ENCODE measurements around the gene SUN3.

Gene SUN3

DNA sequence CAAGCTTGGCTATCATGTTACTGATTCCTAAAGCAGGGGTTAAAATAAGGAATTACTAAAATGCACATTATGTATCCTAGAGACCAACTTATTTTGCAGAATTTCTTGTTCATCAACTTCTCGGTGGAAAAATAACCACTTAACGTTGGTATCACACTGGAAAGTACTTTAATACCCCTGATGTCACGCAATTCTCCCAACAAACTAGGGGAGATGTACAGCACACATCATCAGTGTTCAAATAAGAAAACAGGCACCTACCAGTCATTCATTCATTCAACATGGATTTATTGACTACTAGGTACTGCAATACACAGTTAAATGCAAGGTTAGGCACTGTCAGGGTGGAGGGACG, 50.1 kb downstream of the SUN3 start:
- no peak for DNase-seq (ENCODE audit: low spot score)

DNA sequence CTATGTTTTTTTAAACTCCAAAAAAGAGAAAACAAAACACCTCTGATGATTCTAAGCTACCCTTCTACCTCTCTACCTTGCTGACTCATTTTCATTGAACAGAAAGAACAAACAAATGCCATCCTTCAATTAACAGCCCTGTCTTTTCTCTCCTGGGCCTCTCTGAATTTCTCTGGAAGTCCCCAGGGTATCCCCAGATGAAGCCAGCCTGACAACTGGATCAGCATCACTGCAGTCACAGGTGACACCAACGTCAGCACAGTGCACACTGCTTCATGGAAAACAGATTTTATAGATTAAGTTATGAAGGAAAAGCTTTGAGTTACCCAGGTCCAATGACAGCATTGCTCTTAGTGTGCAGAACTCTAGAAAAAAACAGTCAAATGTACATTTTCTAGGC, 55.2 kb downstream of the SUN3 start:
- no peak for DNase-seq (ENCODE audit: low spot score)

DNA sequence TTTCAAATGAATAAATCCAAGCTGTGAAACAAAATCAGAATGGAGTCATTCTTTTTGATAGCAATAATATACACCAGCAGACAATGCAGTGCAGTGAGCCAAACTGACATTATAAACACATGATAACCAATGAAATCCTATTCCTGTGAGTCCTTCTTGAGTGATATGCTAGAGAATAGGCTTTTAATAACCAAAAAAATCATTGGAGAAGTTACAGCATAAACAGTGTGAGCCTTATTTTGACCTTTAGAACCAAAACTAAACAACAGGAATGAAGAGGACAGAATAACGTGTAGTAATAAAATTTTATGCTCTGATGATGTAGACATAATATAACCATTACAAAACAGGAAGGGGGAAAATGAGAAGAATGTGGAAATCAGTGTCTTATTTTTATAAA, 58.1 kb downstream of the SUN3 start:
- DNase-seq (ENCODE audit: low spot score), result no peak

DNA sequence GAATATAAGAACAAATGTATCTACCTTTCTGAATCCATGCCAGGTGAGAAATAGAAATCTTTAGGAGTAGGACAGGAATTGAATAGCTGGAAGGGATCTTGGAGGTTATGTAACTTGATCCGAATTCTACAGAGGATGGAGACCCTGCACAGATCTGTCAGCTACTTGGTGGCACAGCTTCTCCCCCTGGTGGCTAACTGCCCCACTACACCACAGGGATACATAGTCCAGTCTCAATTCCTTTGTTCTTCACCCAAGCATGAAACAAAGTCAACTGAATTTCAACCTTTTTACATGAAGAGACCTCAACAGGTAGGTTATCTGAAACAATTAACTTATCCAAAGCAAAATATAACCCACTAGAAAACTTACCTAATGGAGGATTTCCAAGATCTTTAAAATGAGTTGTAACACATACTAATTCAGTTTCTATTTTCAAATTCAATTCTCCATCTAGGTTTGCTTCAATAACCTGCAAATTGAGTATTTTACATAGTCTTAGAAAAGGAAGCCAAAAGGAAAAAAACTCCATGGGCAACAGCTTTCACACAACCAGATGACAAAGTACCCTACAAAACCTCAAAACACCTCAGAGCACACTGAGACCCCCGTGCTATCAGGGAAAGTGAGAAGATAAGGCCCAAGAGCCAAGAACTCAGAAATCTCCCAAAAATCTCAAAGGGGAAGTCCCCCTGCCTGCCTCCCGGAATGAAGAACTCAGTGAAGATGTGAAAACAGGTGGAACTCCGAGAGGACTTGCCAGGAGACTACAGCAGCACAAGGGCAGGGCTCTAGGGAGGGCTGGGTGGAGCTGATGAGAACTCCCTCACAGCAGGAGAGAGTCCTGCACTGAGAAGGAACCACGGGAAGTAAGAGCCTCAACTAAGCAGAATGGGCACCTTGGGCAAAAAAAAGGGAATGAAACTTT, 59.8 kb downstream of the SUN3 start:
- DNase-seq (ENCODE audit: low spot score), result peak; percentile 77

DNA sequence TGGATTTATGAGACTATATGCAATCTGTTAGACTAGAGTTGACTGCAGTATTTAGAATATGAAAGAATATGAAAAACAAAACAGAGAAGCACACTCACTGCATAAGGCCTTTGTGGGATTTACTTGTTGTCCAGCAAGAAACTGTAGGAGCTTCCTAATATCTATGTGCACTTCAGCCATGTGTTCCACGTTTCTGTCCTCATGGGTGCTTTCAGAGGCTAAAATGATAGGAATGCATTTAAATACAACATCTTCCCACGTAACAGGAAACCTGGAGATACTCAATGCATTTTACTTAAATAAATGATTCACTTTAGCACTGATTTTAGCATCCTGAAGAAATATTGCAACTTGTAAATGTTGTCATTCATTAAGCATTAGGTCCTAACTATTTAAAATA, 61.2 kb downstream of the SUN3 start:
- DNase-seq (ENCODE audit: low spot score), result no peak

DNA sequence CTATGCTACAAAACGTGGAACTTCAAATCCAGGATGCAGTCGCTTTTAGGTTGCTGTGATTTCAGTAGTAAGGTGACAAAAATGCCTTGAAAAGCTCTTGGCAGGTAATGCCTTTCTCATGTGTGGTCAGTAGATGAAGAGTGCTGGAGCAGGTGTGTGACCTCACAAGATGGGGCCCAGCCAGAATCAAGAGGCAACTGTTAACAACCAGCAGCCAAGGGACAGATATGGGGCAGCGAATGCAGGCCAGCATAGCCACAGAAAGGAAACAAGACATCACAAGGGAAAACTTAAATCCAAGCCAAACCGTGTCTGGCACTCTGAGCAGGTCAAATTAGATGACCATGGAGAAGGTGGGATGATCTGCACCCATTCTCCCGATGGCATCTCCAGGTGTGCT, 61.8 kb downstream of the SUN3 start:
- no peak for DNase-seq (ENCODE audit: low spot score)

DNA sequence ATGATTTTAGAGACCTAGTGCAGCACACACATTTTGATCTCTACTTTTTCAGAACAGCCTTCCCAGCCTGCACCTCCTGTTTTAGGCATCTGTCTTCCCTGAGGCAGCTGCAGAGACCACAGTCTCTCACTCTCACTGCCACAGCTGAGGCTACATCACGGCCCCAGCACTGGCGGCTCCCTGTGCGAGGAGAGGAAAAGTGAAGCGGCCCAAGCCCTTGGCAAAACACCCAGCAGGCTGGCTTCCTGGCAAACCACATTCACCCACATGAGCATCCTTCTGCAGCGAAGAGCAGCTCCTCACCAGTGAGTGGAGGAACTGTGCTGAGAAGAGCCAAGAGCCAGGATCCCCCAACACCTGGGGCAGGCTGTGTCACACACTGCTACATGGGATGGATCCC, 63.5 kb downstream of the SUN3 start:
- DNase-seq (ENCODE audit: low spot score), result no peak

DNA sequence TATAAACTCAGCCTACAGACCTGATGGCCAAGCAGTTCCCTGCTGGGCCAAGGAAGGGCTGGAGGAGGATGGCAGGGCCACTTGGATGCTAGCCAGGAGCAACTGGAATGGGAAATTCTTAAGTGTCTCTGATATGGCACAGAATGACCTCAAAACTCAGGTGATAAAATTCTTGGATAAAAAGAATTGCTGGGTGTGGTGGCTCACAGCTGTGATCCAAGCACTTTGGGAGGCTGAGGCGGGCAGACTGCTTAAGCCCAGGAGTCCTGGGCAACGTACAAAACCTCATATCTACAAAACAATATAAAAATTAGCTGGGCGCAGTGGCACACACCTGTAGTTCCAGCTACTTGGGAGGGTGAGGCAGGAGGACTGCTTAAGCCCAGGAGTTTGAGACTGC, 66.6 kb downstream of the SUN3 start:
- peak; percentile 8 for DNase-seq (ENCODE audit: low spot score)

DNA sequence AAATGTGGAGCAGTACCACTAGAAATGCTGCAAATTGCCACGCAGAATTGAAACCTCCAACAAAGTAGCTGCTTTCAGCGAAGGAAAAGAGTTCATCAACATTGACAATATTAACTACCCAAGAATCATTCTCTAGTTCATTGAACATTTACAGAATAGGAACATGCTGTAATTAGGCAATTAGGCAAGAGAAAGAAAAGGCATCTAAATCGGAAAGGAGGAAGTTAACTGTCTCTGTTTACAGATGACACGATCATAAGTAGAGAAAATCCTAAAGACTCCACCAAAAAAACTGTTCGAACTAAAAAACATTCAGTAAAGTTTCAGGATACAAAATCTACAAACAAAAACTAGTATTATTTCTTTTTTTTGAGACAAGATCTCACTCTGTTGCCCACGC, 71.8 kb downstream of the SUN3 start:
- no peak for DNase-seq (ENCODE audit: low spot score)

DNA sequence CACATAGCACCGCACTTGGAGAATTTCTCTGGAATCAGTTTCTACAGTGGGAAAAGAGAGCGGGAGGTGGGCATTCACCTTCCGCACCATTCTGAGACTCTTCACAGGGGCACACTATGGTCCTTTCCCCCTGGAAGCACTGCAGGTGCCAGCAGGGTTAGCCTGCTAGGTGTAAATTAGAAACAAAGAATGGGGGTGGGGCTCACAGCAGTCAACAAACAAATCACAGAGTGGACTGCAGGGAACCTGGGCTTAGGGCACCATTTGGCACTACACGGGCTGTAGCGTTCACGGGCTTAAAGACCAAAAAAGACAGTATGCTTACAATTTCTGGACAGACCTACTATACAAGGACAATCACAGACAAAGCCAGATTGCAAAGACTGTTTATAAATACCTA, 72.7 kb downstream of the SUN3 start:
- DNase-seq (ENCODE audit: low spot score), result no peak

DNA sequence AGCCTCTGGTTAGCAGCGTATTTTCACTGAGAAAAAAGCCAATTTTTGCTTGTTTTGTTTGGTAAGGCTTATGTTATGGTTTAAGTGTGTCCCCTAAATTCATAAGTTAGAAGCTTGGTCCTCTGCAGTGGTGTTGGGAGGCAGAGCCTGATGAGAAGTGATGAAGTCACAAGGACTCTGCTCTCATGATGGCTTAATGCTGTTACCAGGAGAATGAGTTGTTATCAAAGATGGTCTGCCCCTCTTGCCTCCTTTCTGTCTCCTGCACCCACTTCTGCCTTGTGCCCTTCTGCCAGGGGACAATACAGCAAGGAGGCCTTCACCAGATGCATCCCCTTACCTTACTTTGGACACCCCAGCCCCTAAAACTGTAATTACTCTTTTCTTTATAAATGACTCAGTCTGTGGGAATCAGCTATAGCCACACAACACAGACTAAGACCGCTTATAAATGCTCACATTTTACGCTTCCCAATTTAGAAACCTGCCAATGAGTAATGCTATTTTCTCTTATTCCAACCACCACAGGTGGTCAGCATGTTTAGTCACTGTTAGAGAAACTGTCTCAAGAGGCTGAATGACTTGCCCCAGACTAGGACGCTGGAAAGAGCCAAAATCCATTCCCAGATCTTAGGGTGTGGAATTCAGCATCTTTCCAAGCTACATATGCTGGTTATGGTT, 74.5 kb downstream of the SUN3 start:
- no peak for DNase-seq (ENCODE audit: low spot score)

DNA sequence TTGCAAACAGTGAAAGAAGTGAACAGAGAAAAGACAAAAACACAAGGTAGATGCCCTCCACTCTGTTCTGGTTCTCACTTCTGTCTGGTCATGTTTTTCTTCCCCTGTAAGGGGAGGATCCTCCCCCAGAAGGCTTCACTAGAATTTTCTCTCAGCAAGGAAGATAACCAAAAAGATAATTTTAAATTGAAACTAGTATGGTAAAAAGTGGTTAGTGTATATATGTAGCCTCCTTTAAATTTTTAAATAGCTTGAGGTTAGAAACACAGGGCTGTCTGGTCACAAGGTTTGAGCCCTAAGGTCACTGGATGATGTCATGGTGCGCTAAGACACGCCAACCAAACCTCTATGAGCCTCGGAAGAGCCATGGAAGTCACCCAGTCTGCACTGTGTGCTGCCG, 75.1 kb downstream of the SUN3 start:
- no peak for DNase-seq (ENCODE audit: low spot score)

DNA sequence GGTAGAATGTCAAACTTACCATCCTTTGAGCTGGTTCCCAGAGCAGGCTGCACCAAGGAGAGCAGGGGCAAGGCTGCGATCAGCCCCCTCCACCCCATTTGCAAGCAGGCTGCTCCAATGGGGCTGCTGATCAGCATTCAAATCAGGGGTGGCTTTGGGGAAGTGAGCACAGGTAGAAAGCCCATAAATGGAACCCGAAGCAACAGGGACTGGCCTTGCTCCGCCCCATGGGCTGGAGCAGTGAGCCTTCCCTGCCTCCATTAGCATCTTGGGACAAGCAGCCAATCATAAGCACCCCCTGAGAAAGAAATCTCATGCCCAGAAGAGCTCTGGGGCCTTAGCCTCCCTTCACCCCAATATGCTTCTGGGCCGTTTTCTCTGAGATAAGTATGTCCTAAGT, 76.7 kb downstream of the SUN3 start:
- no peak for DNase-seq (ENCODE audit: low spot score)

DNA sequence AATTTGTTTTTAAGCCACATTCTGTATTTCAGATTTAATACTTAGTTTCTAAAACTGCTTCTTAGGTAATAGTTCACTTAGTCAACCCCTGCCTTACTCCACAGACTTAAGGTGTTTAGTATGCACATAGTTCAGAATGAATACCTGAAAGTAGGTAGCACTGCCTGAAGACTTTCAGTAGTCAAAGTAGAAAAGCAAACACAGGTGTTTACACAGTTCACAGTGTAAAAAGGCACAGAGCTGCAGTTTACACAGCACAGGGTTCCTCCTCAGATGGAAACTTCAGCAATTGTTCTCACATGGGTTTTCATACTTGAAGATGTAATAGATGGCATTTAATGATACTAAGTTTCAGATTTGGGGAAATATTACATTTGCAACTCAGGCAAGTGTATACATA, 77.5 kb downstream of the SUN3 start:
- DNase-seq (ENCODE audit: low spot score), result no peak

DNA sequence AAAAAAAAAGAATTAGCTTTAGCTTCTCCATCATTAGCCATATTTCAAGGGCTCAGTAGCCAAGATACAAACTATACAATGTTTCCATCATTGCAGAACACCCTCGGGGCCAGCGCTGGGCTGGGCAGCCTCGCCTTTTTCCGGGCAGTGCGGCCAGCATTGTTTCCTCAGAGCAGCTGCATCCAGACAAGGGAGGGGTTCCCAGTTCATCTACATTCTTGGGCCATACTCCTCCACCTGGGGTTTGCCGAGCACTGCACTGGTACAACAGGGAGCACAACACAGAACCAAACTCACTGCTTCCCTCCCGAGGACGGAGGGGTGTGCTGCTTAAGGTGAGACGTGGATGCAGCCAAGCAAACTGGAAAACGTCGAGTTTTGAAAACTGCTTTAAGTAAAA, 78.2 kb downstream of the SUN3 start:
- no peak for DNase-seq (ENCODE audit: low spot score)

DNA sequence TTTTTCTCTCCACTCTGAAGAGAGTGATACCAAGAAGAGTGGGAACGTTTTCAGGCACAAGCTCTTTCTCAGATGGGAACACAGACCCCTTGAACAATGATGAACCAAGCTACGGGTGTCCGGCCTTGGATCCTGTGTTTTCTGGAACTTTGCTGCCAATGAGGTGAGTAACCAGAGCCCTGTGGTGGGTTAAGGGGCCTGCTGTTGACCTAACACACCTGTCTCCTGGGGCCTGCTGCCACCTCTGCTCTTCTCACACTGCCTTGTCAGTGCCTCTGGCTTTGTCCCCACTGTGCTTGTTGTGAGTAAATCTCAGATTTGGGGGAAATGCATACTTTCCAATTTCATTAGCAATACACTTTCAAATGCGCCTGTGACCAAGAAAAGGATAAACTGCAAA, 79.2 kb downstream of the SUN3 start:
- DNase-seq (ENCODE audit: low spot score), result no peak

DNA sequence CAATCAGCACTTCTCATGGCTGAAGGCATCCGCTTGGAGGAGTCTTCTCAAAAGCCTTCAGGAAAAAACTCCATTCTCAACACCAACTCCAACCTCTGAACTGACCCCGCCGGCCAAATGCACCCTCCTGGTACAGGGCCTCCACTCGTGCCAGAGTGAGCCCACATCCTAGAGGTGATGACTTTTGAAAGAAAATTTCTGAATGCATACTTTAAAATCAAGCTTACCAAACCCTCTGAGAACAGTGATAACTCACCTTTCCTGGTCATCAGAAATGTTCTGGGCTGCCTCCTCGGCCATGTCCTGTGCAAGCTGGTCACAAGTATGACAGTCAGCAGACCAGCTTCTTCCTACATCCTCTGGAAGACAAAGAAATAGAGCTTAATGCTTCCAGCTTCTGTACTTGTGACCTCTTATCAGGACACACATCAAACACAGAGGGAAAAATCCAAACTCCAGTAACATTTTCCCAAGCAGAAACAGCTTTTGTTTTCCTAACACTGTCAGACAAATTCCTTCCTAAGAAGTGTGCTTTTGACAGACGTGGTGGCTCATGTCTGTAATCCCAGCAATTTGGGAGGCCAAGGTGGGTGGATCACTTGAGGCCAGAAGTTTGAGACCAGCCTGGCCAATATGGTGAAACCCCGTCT, 80.6 kb downstream of the SUN3 start, which contains the start of gene PKD1L1:
PKD1L1 (minus strand) TSS at position 326 of the 650 bp plus-strand sequence; CDS start at position 300, 26 bp downstream.
- no peak for DNase-seq (ENCODE audit: low spot score)

DNA sequence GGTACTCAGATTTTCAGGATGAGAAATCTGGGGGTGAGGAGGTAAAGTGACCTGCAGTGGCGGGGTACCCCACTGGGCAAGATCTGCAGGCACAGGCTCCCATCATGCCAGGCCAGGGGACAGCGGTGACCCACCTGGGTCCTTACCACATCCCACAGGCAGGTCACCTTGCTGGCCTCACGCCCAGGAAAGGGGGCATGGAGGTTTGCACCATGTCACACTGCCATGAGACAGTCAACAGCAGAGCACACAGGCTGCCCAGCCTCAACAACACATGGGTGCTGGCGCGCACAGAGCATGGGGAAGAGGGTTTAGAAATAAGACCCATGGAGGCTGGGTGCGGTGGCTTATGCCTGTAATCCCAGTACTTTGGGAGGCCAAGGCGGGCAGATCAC, 81.6 kb downstream of the SUN3 start:
- no peak for DNase-seq (ENCODE audit: low spot score)

DNA sequence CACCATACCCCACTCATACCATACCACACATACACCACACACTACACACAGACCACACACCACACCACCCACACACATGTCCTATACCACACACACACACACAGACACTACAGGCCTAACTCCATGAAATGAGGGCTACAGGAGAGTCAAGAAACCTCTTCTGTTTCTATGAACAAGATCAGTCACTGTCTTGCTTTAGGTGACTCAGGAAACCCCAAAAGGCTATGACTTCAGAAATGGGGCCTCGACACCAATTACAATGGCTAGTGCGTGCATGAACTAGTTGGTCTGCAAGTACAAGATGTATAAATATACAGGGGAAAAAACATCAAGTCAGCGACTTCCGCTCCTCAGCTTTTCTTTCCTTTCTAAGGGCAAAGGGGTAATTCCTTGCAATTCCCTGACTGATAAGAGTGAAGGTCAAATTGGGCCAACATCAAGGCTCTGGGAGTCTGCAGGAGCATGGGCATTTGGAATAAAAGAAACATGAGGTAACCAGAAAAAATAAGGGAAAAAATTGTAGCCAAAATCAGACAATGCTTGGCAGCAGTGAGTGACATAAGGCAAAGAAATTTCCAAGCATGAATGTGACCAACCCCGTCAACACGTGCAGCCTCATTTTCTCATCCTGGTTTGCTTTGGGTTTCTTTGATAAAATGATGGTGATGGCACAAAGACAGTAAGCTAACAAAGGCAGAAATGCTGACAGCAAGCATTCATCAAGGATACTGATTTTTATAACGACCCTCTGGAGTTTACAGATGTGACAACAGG, 82.1 kb downstream of the SUN3 start:
- no peak for DNase-seq (ENCODE audit: low spot score)

DNA sequence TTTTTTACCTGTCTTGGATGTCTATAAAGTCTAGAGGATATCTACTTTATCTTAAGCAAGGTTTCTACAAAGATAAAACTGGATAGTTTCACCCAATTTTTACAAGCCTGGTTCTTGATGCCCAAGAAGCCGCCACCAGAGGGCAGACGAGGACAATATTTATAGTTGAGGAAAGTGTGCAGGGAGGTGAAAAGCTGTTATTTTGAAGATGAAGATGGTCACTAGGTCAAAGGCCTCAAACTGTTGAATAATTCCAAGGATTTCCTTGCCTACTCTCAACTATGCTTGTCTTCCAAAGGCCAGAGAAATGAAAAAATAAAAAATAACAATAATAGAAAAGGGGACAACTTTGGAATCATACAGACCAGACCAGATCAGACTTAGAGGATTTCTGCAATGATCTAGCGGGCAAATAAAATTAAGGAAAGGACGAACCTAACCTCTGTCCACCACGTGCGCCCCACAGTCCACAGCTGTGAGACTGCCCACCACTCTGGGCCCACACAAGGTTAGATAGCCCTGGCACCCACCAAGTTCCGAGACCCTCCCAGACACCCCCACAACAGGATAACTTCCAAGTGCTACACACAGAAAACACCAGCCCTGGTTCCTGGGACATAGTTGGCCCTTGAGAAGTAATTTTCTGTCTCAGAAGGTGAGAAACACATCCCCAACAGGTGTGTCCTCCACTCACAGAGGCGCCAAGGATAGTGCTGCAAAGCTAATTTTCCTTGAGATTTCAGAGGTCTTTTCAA, 83.5 kb downstream of the SUN3 start:
- peak; percentile 58 for DNase-seq (ENCODE audit: low spot score)

DNA sequence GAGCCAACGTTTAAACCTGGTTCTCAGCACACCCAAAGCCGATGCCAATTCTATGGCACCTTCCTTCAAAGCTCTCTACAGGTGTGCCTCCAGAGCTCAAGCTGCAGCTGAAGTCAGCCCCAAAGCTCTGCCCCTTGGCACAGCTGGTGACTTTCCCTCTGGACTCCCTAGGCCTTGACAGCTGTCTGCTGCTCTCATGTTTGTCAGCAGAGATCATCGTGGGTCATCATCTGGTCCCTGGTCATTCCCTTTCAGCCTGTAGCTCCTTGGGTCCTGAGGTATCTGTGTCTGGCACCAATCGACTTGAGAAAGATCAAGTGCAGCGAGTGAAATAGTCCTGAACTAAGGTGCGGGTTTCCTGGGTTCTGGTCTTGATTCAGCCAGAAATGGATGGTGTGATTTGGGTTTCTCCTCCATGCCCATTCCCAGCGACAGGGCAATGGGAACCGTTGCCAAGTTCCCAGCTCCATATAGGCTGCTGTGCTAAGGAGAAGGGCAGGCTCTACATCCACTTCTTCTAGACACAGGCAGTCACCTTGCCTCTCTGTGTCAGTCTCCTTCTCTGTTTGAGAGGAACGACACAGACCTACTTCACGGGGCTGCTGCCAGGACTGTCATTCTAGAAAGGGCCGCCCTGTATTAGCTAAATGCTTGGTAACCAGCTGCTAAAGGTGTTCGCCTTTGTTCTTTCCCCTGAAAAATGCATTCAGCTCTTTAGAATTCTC, 84.2 kb downstream of the SUN3 start:
- DNase-seq (ENCODE audit: low spot score), result no peak
